ENCODE measurements around the gene USP34. TPM values are rescaled to one million over a fixed set of nuclear protein-coding genes. Genes with fewer than 3 reads are reported as not detected.

USP34 gene
- total and polyA plus RNA-seq, 2 experiments from 2014 or later = 81.8 to 157 TPM

DNA sequence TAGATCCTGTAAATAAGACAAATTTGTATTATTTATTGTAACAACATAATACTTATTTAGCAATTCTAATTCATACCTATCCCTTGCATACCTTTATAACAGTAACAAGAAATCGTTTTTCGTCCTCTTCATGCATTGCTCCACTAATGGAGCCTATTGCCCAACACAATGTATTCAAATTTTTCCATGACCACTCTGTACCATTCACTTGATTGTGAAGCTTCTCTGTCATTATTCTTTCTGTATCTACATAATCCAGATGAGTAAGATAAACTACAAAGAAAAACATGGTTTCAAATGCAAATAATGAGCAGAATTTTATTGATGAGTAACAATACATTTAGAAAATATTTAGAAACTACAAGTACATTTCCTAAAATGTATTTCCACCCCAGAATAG lies 21.6 kb upstream of the USP34 start:
- Histone ChIP-seq H4K20me1 (replicated peaks; ENCODE audit: insufficient read depth) (peaks cover 11% of the 10 kb centered on the region; the same call in 1 of the 2 replicates), H3K4me2 (no peak overlapping the region), H3K27me3 (ENCODE audit: insufficient read depth) (no peaks in the 10 kb centered on the region), H3F3A (replicated peaks; ENCODE audit: low read depth) (peaks cover 12% of the 10 kb centered on the region; the same call in 1 of the 2 replicates), H3K4me1 (ENCODE audit: insufficient read depth) (no peaks in the 10 kb centered on the region), H3K9me2 (ENCODE audit: insufficient read depth) (no peaks in the 10 kb centered on the region), H3K4me3 (no peak overlapping the region), H3K27ac (ENCODE audit: low read depth) (no peak overlapping the region), H3K79me2 (replicated peaks; ENCODE audit: insufficient read depth) (peaks cover 47% of the 10 kb centered on the region), H3K36me3 (ENCODE audit: insufficient read depth) (peaks cover 90% of the 10 kb centered on the region), H2AFZ (no peak overlapping the region)
- Mint-ChIP-seq H3K4me1 (no peaks in the 10 kb centered on the region), H3K27ac (no peak overlapping the region), H3K4me3 (no peak overlapping the region), H3K9me3 (no peaks in the 10 kb centered on the region), H3K36me3 (ENCODE audit: low read depth) (peaks cover 99% of the 10 kb centered on the region), H3K27me3 (ENCODE audit: insufficient read depth, low read depth, poor library complexity) (peaks cover 10% of the 10 kb centered on the region)
- no peak for ATAC-seq
- DNase-seq (ENCODE audit: low spot score) = no peak
- TF ChIP-seq, protein P1, sequence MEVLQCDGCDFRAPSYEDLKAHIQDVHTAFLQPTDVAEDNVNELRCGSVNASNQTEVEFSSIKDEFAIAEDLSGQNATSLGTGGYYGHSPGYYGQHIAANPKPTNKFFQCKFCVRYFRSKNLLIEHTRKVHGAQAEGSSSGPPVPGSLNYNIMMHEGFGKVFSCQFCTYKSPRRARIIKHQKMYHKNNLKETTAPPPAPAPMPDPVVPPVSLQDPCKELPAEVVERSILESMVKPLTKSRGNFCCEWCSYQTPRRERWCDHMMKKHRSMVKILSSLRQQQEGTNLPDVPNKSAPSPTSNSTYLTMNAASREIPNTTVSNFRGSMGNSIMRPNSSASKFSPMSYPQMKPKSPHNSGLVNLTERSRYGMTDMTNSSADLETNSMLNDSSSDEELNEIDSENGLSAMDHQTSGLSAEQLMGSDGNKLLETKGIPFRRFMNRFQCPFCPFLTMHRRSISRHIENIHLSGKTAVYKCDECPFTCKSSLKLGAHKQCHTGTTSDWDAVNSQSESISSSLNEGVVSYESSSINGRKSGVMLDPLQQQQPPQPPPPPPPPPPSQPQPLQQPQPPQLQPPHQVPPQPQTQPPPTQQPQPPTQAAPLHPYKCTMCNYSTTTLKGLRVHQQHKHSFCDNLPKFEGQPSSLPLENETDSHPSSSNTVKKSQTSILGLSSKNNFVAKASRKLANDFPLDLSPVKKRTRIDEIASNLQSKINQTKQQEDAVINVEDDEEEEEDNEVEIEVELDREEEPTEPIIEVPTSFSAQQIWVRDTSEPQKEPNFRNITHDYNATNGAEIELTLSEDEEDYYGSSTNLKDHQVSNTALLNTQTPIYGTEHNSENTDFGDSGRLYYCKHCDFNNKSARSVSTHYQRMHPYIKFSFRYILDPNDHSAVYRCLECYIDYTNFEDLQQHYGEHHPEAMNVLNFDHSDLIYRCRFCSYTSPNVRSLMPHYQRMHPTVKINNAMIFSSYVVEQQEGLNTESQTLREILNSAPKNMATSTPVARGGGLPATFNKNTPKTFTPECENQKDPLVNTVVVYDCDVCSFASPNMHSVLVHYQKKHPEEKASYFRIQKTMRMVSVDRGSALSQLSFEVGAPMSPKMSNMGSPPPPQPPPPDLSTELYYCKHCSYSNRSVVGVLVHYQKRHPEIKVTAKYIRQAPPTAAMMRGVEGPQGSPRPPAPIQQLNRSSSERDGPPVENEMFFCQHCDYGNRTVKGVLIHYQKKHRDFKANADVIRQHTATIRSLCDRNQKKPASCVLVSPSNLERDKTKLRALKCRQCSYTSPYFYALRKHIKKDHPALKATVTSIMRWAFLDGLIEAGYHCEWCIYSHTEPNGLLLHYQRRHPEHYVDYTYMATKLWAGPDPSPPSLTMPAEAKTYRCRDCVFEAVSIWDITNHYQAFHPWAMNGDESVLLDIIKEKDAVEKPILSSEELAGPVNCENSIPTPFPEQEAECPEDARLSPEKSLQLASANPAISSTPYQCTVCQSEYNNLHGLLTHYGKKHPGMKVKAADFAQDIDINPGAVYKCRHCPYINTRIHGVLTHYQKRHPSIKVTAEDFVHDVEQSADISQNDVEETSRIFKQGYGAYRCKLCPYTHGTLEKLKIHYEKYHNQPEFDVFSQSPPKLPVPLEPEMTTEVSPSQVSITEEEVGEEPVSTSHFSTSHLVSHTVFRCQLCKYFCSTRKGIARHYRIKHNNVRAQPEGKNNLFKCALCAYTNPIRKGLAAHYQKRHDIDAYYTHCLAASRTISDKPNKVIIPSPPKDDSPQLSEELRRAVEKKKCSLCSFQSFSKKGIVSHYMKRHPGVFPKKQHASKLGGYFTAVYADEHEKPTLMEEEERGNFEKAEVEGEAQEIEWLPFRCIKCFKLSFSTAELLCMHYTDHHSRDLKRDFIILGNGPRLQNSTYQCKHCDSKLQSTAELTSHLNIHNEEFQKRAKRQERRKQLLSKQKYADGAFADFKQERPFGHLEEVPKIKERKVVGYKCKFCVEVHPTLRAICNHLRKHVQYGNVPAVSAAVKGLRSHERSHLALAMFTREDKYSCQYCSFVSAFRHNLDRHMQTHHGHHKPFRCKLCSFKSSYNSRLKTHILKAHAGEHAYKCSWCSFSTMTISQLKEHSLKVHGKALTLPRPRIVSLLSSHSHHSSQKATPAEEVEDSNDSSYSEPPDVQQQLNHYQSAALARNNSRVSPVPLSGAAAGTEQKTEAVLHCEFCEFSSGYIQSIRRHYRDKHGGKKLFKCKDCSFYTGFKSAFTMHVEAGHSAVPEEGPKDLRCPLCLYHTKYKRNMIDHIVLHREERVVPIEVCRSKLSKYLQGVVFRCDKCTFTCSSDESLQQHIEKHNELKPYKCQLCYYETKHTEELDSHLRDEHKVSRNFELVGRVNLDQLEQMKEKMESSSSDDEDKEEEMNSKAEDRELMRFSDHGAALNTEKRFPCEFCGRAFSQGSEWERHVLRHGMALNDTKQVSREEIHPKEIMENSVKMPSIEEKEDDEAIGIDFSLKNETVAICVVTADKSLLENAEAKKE (CRISPR knock-in tag; IDR thresholded peaks at IDR 0.05) = no peak
- no peak for TF ChIP-seq JUNB (IDR thresholded peaks at IDR 0.05; ENCODE audit: unreplicated experiment)
- TF ChIP-seq, protein P2, sequence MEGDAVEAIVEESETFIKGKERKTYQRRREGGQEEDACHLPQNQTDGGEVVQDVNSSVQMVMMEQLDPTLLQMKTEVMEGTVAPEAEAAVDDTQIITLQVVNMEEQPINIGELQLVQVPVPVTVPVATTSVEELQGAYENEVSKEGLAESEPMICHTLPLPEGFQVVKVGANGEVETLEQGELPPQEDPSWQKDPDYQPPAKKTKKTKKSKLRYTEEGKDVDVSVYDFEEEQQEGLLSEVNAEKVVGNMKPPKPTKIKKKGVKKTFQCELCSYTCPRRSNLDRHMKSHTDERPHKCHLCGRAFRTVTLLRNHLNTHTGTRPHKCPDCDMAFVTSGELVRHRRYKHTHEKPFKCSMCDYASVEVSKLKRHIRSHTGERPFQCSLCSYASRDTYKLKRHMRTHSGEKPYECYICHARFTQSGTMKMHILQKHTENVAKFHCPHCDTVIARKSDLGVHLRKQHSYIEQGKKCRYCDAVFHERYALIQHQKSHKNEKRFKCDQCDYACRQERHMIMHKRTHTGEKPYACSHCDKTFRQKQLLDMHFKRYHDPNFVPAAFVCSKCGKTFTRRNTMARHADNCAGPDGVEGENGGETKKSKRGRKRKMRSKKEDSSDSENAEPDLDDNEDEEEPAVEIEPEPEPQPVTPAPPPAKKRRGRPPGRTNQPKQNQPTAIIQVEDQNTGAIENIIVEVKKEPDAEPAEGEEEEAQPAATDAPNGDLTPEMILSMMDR (conservative IDR thresholded peaks at IDR 0.05; ENCODE audit: low read depth in 2 of 2) = no peak
- no peak for TF ChIP-seq ETS1 (IDR thresholded peaks at IDR 0.05)
- TF ChIP-seq REST (IDR thresholded peaks at IDR 0.05; ENCODE audit: unreplicated experiment) = no peak
- TF ChIP-seq ZNF331 (CRISPR knock-in tag; IDR thresholded peaks at IDR 0.05; ENCODE audit: low read depth) = no peak
- no peak for TF ChIP-seq ZNF114 (CRISPR knock-in tag; IDR thresholded peaks at IDR 0.05)
- TF ChIP-seq STAT1 (IDR thresholded peaks at IDR 0.05; ENCODE audit: unreplicated experiment) = no peak
- TF ChIP-seq NANOG (IDR thresholded peaks at IDR 0.05; ENCODE audit: borderline replicate concordance) = no peak
- TF ChIP-seq EZH2 (IDR thresholded peaks at IDR 0.05; ENCODE audit: low read depth, unreplicated experiment) = no peak
- no peak for TF ChIP-seq CREB1 (CRISPR knock-in tag; IDR thresholded peaks at IDR 0.05; ENCODE audit: low read depth)
- TF ChIP-seq POLR2AphosphoS5 (IDR thresholded peaks at IDR 0.05; ENCODE audit: low read depth) = no peak
- TF ChIP-seq EZH2phosphoT487 (IDR thresholded peaks at IDR 0.05; ENCODE audit: unreplicated experiment) = no peak
